ENCODE data around the gene PLD4. TPM values are rescaled to one million over a fixed set of nuclear protein-coding genes. Genes with fewer than 3 reads are reported as not detected.

The PLD4 gene
- total and polyA plus RNA-seq, 9 of the 15 experiments (the other 6 are each of a cell fraction or from before 2014, with no cell fraction given), result 0.18 to 0.24 TPM; not detected in 7

GRCh38 chr14:104974146-104974541 lies 49.5 kb downstream of the PLD4 start:
- intact Hi-C loops (cut with micrococcal nuclease), result loop anchor here (2.0 kb wide), 1 partner anchor 115 kb away; no protein-coding TSS in a partner anchor
- Histone ChIP-seq H3K4me1 (replicated peaks in 1 of 2; ENCODE audit: control insufficient read depth in 2 of 2, insufficient read depth in 2 of 2, low read length in 2 of 2) (peaks cover 5 to 79% of the 10 kb centered on the region in 2 experiments; a peak in 3 of 5 replicates), H3K9me3 (replicated peaks; ENCODE audit: control insufficient read depth, insufficient read depth, low read depth, low read length) (no peaks in the 10 kb centered on the region), H3K79me2 (ENCODE audit: control insufficient read depth, insufficient read depth, low read length) (no peaks in the 10 kb centered on the region), H3K27me3 (ENCODE audit: control insufficient read depth in 2 of 2, insufficient read depth in 2 of 2, low read length in 2 of 2) (no peaks in the 10 kb centered on the region), H3K9ac (ENCODE audit: insufficient read depth in 1 of 2, low read depth in 2 of 2, low read length in 2 of 2) (0 out of 4 replicates have a peak overlapping the region, but pooled peaks of 1 of the 2 experiments have one; percentile 45), H3K4me2 (ENCODE audit: insufficient read depth, low read length) (no peak overlapping the region), H3K36me3 (ENCODE audit: control insufficient read depth, insufficient read depth, low read length) (no peaks in the 10 kb centered on the region), H2AFZ (ENCODE audit: low read depth, low read length) (no peak overlapping the region), H3K9me1 (ENCODE audit: control insufficient read depth, insufficient read depth, low read length) (no peaks in the 10 kb centered on the region), H3K27ac (ENCODE audit: extremely low read depth, low read depth, low read length) (no peak overlapping the region), H4K20me1 (replicated peaks; ENCODE audit: control insufficient read depth, insufficient read depth, low read length) (peaks cover 15% of the 10 kb centered on the region; the same call in 1 of the 2 replicates), H3K4me3 (no peak overlapping the region)
- 19% methylated on average over 7 of the region's 13 CpGs for WGBS (ENCODE audit: insufficient coverage, low coverage, missing lambda C conversion rate)
- in situ Hi-C loops (cut with MboI), result loop anchor here (5.0 kb wide), 1 partner anchor 73 kb away; no protein-coding TSS in a partner anchor
- DNase-seq (ENCODE audit: extremely low read depth in 1 of 4, low spot score in 3 of 4) (no peak), ATAC-seq (no peak), FAIRE-seq (no peak)
- no TSS peak for BruUV-seq (replicated peaks)
- no peak for TF ChIP-seq ATF1 (CRISPR knock-in tag; IDR thresholded peaks at IDR 0.05)
- TF ChIP-seq ATF1 (tag; IDR thresholded peaks at IDR 0.05), result no peak
- TF ChIP-seq ZFP30 (CRISPR knock-in tag; IDR thresholded peaks at IDR 0.05; ENCODE audit: borderline replicate concordance), result no peak
- no peak for TF ChIP-seq CBFA2T3 (IDR thresholded peaks at IDR 0.05)
- TF ChIP-seq SMAD3 (CRISPR knock-in tag; conservative IDR thresholded peaks at IDR 0.05), result no peak
- TF ChIP-seq ZBTB1 (CRISPR knock-in tag; IDR thresholded peaks at IDR 0.05; ENCODE audit: borderline replicate concordance, low read depth), result no peak
- no peak for TF ChIP-seq MYNN (IDR thresholded peaks at IDR 0.05)
- no peak for TF ChIP-seq MYNN (CRISPR knock-in tag; IDR thresholded peaks at IDR 0.05)
- TF ChIP-seq HDAC6 (IDR thresholded peaks at IDR 0.05; ENCODE audit: low read depth, low read length), result no peak
- TF ChIP-seq ZNF592 (IDR thresholded peaks at IDR 0.05), result no peak
- TF ChIP-seq ZBTB26 (CRISPR knock-in tag; IDR thresholded peaks at IDR 0.05), result no peak
- TF ChIP-seq MLLT1 (IDR thresholded peaks at IDR 0.05), result no peak
- POLR2A ChIA-PET, result interaction anchor here (0.8 kb wide), 1 partner anchor 39 kb away, joined by 3 read pairs; no protein-coding TSS in a partner anchor
- CTCF ChIA-PET (ENCODE audit: low intra/inter-chr PET ratio), result no interaction called here
